ENCODE measurements around the gene SULT1C3.

The SULT1C3 gene

DNA sequence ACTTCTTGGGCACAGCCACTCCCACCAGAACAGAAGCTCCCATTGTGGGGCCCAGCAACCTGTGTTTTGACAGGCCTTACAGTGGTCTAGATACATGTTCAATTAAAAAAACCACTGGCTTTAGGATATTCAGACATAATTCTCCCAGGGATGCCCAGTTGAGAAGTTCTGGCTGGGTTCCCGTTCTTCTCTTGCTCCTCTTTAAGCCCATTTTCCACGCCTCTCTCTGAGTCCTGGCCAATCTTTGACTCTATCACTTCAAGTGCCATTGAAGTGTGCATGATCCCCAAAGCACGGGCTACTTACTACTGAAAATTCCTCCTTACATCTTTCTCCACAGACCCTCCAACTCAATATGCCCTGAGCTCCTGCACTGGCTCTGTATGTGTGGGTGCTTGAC is 17.5 kb upstream of the SULT1C3 start:
- no peak overlapping the region for H3K27ac ChIP-seq (ENCODE audit: low read depth, low read length, poor library complexity, severe bottlenecking)
- H2AFZ ChIP-seq (ENCODE audit: low read length): no peak overlapping the region
- no peaks in the 10 kb centered on the region for H3K36me3 ChIP-seq (ENCODE audit: insufficient read depth, low read length)
- H3K9me2 ChIP-seq (ENCODE audit: low read depth, low read length): no peaks in the 10 kb centered on the region
- TF ChIP-seq EZH2 (IDR thresholded peaks at IDR 0.05; ENCODE audit: borderline replicate concordance, low read length): no peak
- TF ChIP-seq, protein P1, sequence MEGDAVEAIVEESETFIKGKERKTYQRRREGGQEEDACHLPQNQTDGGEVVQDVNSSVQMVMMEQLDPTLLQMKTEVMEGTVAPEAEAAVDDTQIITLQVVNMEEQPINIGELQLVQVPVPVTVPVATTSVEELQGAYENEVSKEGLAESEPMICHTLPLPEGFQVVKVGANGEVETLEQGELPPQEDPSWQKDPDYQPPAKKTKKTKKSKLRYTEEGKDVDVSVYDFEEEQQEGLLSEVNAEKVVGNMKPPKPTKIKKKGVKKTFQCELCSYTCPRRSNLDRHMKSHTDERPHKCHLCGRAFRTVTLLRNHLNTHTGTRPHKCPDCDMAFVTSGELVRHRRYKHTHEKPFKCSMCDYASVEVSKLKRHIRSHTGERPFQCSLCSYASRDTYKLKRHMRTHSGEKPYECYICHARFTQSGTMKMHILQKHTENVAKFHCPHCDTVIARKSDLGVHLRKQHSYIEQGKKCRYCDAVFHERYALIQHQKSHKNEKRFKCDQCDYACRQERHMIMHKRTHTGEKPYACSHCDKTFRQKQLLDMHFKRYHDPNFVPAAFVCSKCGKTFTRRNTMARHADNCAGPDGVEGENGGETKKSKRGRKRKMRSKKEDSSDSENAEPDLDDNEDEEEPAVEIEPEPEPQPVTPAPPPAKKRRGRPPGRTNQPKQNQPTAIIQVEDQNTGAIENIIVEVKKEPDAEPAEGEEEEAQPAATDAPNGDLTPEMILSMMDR (IDR thresholded peaks at IDR 0.05; ENCODE audit: low read length): no peak
- no peak overlapping the region for H3K4me3 ChIP-seq (ENCODE audit: low read depth, low read length, poor library complexity, severe bottlenecking)
- no peaks in the 10 kb centered on the region for H3K79me2 ChIP-seq (ENCODE audit: insufficient read depth, low read length)
- no peaks in the 10 kb centered on the region for H4K20me1 ChIP-seq (ENCODE audit: insufficient read depth, low read length)
- H3K4me2 ChIP-seq (ENCODE audit: low read length): no peak overlapping the region
- no peaks in the 10 kb centered on the region for H3K4me1 ChIP-seq (ENCODE audit: insufficient read depth, low read length, severe bottlenecking)
- H3K27me3 ChIP-seq (ENCODE audit: insufficient read depth, low read length): no peaks in the 10 kb centered on the region
- peaks cover 3% of the 10 kb centered on the region; the same call in 1 of the 2 replicates for H3K9me3 ChIP-seq (ENCODE audit: low read length)
- H3F3A ChIP-seq (ENCODE audit: insufficient read depth, low read length): no peaks in the 10 kb centered on the region
- H3K9ac ChIP-seq (ENCODE audit: low read length): no peak overlapping the region

DNA sequence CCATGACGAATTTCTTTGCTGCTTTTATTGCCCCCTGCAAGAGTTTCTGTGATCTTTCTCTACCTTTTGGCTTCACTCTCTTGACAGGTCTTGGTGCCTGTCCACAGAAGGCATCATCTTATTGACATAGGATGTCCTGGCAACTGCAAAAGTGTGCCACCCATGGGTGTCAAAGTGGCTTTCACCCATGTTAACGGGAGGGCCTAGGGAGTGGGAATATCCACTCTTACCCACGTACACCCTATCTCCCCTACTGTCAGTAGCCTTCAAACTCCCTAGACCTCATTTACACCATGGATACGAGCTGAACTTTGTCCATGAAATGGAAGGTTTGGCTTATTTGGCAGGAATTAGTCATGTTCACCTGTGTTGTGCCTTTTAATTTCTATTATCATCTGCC is 16.2 kb upstream of the SULT1C3 start:
- TF ChIP-seq EZH2 (IDR thresholded peaks at IDR 0.05; ENCODE audit: borderline replicate concordance, low read length): no peak
- TF ChIP-seq, protein P1 (IDR thresholded peaks at IDR 0.05; ENCODE audit: low read length): no peak

DNA sequence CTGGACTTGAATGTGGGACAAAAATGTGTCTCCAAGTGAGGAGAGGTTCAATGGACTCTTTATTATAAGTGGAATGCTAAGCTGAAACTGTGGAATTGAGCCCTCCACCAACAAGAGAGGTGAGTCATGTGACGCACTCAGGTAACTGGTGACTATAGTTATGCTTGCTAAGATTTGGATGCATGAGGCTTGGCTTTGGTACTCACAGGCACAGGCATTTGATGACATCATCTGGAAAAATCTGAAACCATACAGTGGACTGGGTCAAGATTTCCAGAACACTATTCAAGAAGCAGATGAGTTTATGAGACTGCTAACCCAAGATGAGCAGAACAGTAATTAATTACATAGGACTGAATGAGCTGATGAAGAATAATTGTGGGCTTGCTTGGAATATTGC is 15.7 kb upstream of the SULT1C3 start:
- no peak overlapping the region for H3K4me2 ChIP-seq (ENCODE audit: low read length)
- TF ChIP-seq EZH2 (IDR thresholded peaks at IDR 0.05; ENCODE audit: borderline replicate concordance, low read length): no peak
- TF ChIP-seq, protein P1 (IDR thresholded peaks at IDR 0.05; ENCODE audit: low read length): no peak
- H3K9me2 ChIP-seq (ENCODE audit: low read depth, low read length): no peaks in the 10 kb centered on the region
- H3K79me2 ChIP-seq (ENCODE audit: insufficient read depth, low read length): no peaks in the 10 kb centered on the region
- no peak overlapping the region for H3K9ac ChIP-seq (ENCODE audit: low read length)
- H3F3A ChIP-seq (ENCODE audit: insufficient read depth, low read length): no peaks in the 10 kb centered on the region
- peaks cover 3% of the 10 kb centered on the region; the same call in 1 of the 2 replicates for H3K9me3 ChIP-seq (ENCODE audit: low read length)
- H3K27ac ChIP-seq (ENCODE audit: low read depth, low read length, poor library complexity, severe bottlenecking): no peak overlapping the region
- no peak overlapping the region for H2AFZ ChIP-seq (ENCODE audit: low read length)
- no peak overlapping the region for H3K4me3 ChIP-seq (ENCODE audit: low read depth, low read length, poor library complexity, severe bottlenecking)
- H3K4me1 ChIP-seq (ENCODE audit: insufficient read depth, low read length, severe bottlenecking): no peaks in the 10 kb centered on the region
- no peaks in the 10 kb centered on the region for H3K27me3 ChIP-seq (ENCODE audit: insufficient read depth, low read length)
- no peaks in the 10 kb centered on the region for H3K36me3 ChIP-seq (ENCODE audit: insufficient read depth, low read length)
- no peaks in the 10 kb centered on the region for H4K20me1 ChIP-seq (ENCODE audit: insufficient read depth, low read length)

More for the DNA sequence above, 16.2 kb upstream of the SULT1C3 start:
- H3K4me2 ChIP-seq (ENCODE audit: low read length): no peak overlapping the region
- H2AFZ ChIP-seq (ENCODE audit: low read length): no peak overlapping the region
- H3K9me3 ChIP-seq (ENCODE audit: low read length): peaks cover 3% of the 10 kb centered on the region; the same call in 1 of the 2 replicates
- H3K9ac ChIP-seq (ENCODE audit: low read length): no peak overlapping the region
- H3K36me3 ChIP-seq (ENCODE audit: insufficient read depth, low read length): no peaks in the 10 kb centered on the region
- no peaks in the 10 kb centered on the region for H3K27me3 ChIP-seq (ENCODE audit: insufficient read depth, low read length)
- H4K20me1 ChIP-seq (ENCODE audit: insufficient read depth, low read length): no peaks in the 10 kb centered on the region
- H3K79me2 ChIP-seq (ENCODE audit: insufficient read depth, low read length): no peaks in the 10 kb centered on the region
- H3K4me1 ChIP-seq (ENCODE audit: insufficient read depth, low read length, severe bottlenecking): no peaks in the 10 kb centered on the region
- no peak overlapping the region for H3K27ac ChIP-seq (ENCODE audit: low read depth, low read length, poor library complexity, severe bottlenecking)
- no peak overlapping the region for H3K4me3 ChIP-seq (ENCODE audit: low read depth, low read length, poor library complexity, severe bottlenecking)
- H3F3A ChIP-seq (ENCODE audit: insufficient read depth, low read length): no peaks in the 10 kb centered on the region
- H3K9me2 ChIP-seq (ENCODE audit: low read depth, low read length): no peaks in the 10 kb centered on the region
